Neural progenitor cell (in vitro differentiated cells): ENCODE data around the gene HYDIN.
"Not testable (repeated sequence)": the region's sequence is repeated elsewhere in the genome, so short reads cannot be mapped to it uniquely, and the experiment has no call there.

Experiments used
- EZH2 ChIP-seq: fragments of 200-600 bp; sonication (generic); IDR thresholded peaks from 2 replicates; pipeline ENCODE4 v1.6.1; 2017; ENCODE audit warnings: antibody characterized with exemption, mild to moderate bottlenecking, moderate library complexity
- EZH2phosphoT487 ChIP-seq: fragments of 200-600 bp; sonication (generic); IDR thresholded peaks from 2 replicates; pipeline ENCODE4 v1.6.1; 2017; ENCODE audit warnings: antibody characterized with exemption
- TF ChIP-seq, protein P1 (sequence below): fragments of 200-600 bp; sonication (generic); IDR thresholded peaks from 2 replicates; pipeline ENCODE4 v1.5.1; 2017; ENCODE audit warnings: antibody characterized with exemption, mild to moderate bottlenecking

DNA sequence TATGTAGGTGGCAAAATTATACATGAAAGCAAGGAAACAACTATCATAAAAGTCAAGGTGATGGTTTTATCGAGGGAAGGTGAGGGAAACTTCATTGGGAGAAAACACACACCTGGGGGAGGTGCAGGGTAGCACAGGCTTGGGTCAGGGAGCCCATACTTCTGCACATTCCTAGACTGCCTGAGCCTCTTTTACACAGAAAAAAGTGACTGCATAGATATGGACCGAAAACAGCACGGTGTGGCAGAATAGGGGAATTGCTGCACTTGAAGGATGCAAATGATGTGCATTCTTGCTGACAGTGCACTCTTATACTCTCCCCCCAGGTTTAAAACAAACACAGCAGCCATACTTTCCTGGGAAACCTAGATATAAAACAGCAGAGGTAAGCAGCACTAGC is 120.0 kb downstream of the HYDIN start:
- TF ChIP-seq, protein P1, sequence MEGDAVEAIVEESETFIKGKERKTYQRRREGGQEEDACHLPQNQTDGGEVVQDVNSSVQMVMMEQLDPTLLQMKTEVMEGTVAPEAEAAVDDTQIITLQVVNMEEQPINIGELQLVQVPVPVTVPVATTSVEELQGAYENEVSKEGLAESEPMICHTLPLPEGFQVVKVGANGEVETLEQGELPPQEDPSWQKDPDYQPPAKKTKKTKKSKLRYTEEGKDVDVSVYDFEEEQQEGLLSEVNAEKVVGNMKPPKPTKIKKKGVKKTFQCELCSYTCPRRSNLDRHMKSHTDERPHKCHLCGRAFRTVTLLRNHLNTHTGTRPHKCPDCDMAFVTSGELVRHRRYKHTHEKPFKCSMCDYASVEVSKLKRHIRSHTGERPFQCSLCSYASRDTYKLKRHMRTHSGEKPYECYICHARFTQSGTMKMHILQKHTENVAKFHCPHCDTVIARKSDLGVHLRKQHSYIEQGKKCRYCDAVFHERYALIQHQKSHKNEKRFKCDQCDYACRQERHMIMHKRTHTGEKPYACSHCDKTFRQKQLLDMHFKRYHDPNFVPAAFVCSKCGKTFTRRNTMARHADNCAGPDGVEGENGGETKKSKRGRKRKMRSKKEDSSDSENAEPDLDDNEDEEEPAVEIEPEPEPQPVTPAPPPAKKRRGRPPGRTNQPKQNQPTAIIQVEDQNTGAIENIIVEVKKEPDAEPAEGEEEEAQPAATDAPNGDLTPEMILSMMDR = not testable (repeated sequence)
- not testable (repeated sequence) for TF ChIP-seq EZH2, EZH2phosphoT487
